GM08714 (cell line): Measurements from ENCODE around the gene ASIP.
"Not testable (repeated sequence)": the region's sequence is repeated elsewhere in the genome, so short reads cannot be mapped to it uniquely, and the experiment has no call there.

Source experiments
- H3K4me3 ChIP-seq: fragments of 200-500 bp; sonication (Bioruptor generic); 2 replicates; pipeline ENCODE4 v1.5.1; 2014; ENCODE audit warnings: mild to moderate bottlenecking, low read length, inconsistent platforms
- ZNF274 ChIP-seq: IDR thresholded peaks from 2 replicates; pipeline ENCODE4 v1.6.1; 2012; ENCODE audit warnings: mild to moderate bottlenecking, low read depth, low read length

ASIP gene

DNA sequence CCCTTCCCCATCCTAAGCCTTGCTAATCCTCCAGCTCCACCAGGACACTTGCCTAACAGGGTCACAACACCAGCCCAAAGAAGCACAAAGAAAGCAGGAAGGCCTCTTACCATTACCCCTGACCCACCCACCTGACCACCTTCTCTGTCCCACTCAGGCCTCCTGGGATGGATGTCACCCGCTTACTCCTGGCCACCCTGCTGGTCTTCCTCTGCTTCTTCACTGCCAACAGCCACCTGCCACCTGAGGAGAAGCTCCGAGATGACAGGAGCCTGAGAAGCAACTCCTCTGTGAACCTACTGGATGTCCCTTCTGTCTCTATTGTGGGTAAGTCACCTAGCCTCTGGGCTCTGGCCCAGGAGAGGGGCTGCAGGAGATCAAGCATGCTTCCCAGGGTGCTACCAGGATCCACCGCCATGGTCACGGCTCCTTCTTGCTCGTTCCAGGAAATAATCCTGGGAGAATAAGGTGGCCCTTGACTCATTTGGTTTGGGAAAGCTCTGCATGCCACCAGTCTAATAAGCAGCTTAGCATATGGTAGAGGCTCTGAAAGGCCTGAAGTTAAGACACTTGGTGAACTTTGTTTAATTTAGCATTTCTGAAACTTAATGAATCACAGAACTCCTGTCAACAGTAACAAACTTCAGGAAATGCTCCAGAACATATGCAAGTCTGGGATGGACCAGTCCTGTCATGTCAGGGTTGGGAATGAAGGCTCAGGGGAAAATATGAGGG, 19.2 kb downstream of the ASIP start:
- no peak for TF ChIP-seq ZNF274
- H3K4me3 ChIP-seq, result no peak overlapping the region

DNA sequence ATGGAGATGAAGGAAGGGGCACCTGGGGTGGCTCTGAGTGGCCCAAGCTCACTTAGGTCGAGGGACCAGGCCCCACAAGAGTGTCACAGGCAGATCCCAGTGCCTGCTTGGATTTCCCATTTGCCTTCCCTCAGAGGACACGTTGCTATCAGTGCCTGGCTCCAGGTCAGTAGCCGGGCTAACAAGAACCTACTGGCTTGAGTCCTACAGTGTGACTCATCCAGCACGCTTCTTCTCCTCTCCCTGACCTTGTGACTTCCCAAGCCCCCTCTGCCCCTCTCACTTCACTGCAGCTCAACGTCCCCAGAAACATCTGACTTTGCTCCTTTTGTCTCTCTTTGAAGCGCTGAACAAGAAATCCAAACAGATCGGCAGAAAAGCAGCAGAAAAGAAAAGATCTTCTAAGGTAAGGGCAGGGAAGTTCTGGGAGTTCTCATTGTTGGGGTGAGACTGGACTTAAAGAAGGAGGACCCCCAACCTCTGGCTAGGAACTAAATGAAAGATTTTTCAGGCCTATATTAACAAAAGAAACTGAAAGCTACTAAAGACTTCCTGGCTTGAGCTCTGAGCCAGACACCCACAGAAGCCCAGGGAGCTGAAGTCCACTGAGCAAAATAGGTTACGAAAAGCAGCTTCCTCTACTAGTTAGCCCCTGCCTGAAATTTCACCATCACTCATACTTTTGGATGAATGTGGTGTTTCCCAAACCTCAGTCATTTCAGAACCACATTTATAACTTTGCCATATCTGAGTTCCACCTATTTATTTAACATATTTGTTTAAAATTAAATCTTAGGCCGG, 21.5 kb downstream of the ASIP start:
- TF ChIP-seq ZNF274, result no peak

DNA sequence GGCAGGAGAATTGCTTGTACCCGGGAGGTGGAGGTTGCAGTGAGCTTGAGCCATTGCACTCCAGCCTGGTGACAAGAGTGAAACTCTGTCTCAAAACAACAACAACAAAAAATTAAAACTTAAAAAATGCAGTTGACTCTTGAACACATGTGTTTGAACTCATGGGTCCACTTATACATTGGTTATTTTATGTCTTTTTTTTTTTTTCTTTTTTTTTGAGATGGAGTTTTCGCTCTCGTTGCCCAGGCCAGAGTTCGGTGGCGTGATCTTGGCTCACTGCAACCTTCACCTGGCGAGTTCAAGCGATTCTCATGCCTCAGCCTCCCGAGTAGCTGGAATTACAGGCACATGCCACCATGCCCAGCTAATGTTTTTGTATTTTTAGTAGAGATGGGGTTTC, 22.2 kb downstream of the ASIP start:
- H3K4me3 ChIP-seq, result not testable (repeated sequence)

More for the DNA sequence above, 21.5 kb downstream of the ASIP start:
- no peak overlapping the region for H3K4me3 ChIP-seq

DNA sequence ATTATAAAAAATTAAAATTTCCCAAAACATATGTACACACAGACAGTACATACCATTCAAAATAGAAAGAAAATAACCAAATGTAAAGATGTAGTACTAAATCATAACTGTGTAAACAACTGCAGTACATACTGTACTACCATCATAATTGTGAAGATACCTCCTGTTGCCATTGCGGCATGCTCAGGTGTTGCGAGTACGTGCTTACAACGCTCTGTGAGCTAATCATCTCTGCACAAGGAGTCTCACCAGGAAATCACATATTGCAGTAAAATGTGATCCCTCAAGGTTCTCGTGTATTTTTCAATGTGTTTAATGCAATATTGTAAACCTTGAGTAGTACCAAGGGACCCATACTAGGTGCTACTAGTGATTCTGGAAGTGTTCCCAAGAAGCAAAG, 22.9 kb downstream of the ASIP start:
- TF ChIP-seq ZNF274, result no peak
- H3K4me3 ChIP-seq, result no peak overlapping the region

DNA sequence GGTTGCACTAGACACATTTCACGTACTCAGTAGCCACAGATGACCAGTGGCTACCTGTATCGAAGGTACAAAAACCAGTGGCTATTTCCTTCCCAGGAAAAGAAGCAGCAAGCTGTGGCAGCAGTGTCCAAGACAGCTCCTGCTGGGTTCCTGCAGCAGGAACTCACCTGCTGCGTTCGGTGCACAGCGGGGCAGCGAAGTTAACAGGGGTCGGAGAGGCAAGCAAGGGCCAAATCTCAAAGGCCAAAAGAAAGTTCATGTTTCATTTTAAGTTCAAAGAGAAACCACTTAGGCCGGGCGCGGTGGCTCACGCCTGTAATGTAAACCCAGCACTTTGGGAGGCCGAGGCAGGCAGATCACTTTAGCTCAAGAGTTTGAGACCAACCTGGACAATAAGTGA, 26.9 kb downstream of the ASIP start:
- TF ChIP-seq ZNF274, result no peak
- no peak overlapping the region for H3K4me3 ChIP-seq

DNA sequence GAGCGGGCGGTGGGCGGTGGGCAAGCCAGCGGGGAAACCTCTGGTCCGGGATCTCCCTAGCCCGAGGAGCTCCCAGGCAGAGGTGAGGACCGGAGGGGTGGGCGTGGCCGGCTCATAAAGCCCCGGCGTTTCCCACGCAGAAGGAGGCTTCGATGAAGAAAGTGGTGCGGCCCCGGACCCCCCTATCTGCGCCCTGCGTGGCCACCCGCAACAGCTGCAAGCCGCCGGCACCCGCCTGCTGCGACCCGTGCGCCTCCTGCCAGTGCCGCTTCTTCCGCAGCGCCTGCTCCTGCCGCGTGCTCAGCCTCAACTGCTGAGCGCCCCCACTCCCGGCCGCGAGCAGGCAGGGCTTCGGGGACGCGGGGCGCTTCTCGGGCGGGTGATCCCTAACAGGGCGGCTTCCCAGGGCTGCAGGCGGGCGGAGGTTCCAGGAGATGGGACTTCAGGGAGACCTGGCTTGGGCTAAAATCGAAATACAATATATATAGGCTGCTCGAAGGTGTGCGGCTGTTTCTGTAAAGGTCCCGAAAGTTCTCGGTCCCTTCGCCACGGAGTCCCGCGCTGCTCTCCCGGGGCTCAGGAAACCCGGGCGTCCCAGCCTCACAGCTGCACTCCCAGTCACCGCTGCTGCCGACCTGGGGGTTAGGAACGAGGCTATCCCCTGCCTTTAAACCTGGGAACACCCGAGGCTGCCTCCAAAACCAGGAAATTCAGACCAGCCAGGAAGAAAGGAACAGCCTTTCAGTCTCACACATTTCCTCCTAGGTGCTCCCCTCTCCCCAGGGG, 27.8 kb downstream of the ASIP start:
- peak overlapping the region; percentile 38; the same call in 1 of the 2 replicates for H3K4me3 ChIP-seq
- no peak for TF ChIP-seq ZNF274

DNA sequence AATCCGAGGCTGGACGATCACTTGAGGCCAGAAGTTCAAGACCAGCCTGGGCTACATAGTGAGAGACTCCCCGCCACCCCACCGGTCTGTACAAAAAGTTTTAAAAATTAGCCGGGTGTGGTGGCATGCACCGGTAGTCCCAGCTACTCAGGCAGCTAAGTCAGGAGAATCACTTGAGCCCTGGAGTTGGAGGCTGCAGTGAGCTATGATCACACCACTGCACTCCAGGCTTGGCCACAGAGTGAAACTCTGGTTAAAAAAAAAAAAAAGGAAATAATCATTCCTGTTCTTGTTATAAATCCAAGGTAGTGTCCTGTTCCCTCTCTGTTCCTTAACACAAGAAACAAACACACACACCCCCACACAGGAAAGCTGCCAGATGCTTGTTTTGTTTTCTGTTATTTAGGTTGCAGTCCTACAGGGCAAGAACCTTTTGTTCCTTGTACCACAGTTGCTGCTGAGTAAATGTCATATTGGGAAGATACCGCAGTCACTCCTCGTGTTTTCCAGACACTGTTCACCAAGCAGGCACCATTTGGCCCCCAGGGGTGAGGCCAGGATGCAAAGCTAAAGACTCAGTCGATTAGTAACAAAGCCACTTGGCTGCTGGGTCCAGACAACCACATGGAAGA, 28.9 kb downstream of the ASIP start:
- H3K4me3 ChIP-seq, result no peak overlapping the region
- TF ChIP-seq ZNF274, result no peak

DNA sequence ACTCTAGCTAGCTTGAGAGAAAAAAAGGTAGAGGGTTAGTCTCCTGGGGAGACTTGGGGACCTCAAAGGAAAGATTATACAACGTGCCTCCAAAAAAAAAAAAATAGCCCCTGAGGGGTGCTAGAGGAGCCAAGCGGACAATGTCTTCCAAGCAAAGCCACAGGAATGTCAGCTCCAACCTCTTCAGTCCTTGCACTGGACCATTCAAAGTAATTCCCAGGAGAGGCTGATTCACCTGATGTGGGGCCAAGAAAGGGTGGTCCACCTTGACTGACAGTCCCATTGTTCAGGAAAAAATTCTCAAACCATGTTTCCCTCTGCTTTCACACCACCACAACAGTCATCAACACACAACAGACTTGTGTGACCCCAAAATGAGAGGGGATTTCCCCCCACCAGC, 30.7 kb downstream of the ASIP start:
- no peak overlapping the region for H3K4me3 ChIP-seq
- no peak for TF ChIP-seq ZNF274

DNA sequence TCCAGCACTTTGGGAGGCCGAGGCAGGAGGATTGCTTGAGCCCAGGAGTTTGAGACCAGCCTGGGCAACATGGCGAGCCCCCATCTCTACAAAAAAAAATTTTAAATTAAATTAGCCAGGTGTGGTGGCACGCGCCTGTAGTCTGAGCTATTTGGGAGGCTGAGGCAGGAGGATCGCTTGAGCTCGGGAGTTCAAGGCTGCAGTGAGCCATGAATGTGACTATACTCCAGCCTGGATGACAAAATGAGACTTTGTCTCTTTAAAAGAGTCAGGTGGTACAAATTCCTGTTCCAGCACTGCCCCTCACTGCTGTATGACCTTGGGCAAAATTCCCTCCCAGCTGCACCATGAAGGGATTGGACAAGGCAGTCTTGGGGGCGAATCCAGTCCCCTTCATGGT, 33.5 kb downstream of the ASIP start:
- no peak overlapping the region for H3K4me3 ChIP-seq
- TF ChIP-seq ZNF274, result no peak

DNA sequence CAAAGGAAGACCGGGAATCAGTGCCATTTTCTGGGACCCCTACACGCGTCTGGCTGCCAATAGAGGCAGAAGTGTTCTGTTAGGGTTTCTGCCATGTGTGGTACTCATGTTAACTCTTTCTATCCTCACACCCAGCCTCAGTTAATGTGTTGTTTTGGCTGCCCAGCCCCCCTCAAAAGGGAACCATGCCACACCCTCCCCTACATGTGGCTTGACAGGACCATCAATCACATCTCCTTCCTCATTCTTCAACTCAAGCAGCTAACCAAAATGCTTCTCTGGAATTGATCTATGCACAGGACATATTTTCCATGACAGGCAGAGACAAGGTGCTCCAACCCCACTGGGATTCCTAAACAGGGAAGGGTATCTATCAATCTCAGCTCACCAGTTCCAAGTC, 40.0 kb downstream of the ASIP start:
- no peak for TF ChIP-seq ZNF274

DNA sequence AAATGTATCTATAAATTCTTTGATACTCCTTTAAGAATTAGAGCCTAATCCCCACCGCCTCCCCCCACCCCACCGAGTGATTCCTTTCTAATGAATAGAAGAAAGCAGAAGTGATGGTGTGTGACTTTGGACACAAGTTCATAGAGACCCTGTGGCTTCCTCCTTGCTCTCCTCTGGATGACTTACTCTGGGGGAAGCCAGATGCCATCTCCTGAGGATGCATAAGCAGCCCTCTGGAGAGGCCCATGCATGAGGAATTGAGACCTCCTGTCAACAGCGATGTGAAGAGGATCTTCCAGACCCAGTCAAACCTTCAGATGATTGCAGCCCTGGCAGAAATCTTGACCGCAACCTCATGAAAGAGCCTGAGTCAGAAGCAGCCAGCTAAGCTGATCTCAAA, 40.8 kb downstream of the ASIP start:
- no peak overlapping the region for H3K4me3 ChIP-seq
- TF ChIP-seq ZNF274, result no peak

More for the DNA sequence above, 40.0 kb downstream of the ASIP start:
- no peak overlapping the region for H3K4me3 ChIP-seq

DNA sequence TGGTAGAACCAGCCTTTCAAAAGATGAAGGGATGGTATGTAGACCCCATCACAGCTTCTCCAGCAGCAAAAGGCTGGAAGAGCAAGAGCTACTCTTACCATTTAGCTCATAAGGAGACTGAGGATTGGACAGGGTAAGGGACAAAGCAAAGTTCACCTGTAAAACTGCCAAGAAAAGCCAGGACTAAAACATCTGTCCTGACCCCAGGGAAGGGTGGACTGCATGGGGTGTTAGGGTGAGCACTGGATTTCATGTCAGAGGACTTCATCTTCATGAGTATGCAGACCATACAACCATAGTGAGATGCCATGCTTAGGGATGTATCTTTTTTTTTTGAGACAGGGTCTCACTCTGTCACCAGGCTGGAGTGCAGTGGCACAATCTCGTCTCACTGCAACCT, 42.6 kb downstream of the ASIP start:
- no peak for TF ChIP-seq ZNF274
- H3K4me3 ChIP-seq, result no peak overlapping the region

DNA sequence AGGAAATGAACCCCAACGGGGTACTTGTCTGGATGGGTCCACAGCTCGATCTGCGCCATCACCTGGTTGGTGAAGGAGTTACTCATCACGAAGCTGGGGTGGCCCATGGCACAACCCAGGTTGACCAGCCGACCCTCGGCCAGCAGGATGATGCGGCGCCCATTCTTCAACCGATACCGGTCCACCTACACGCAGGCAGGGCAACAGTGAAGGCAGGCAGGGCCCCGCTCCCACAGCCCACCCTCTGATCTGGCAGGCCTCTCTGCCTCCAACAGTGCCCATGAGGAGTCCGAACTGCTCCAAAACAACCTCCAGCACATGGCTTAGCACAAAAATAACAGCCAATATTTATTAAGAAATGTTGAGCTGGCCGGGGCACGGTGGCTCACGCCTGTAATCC, 44.2 kb downstream of the ASIP start:
- no peak overlapping the region for H3K4me3 ChIP-seq
- no peak for TF ChIP-seq ZNF274

DNA sequence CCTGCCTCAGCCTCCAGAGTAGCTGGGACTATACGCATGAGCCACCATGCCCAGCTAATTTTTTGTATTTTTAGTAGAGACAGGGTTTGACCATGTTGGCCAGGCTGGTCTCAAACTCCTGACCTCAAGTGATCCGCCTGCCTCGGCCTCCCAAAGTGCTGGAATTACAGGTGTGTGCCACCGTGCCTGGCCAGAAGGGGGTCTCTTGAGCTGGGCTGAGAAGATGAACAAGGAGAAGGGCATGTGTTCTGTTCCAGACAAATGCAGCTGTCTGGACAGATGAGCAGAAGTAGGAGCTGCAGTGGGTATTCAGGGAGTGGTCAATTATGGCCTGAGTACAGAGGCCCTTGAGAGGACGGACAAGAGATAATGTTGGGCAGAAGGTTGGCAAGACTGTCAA, 46.3 kb downstream of the ASIP start:
- H3K4me3 ChIP-seq, result not testable (repeated sequence)
